Measurements from ENCODE around the gene PCBD2. TPM values are rescaled to one million over a fixed set of nuclear protein-coding genes. Genes with fewer than 3 reads are reported as not detected.
A peak's percentile ranks its signal among the peaks of the same experiment; 100 is the strongest.

PCBD2 gene
- total and polyA plus RNA-seq, 2 of the 8 experiments (the other 6 are each of a cell fraction or from before 2014, with no cell fraction given): 4.8 to 10.3 TPM

- H2BK20ac ChIP-seq (ENCODE audit: low read length): no peak overlapping the region
- H3K27ac ChIP-seq (ENCODE audit: low read depth, low read length): peak overlapping the region; percentile 91
- WGBS, 2 experiments (ENCODE audit: extremely low coverage in 1 of 2, insufficient coverage in 1 of 2, insufficient read length in 1 of 2, insufficient replicate concordance in 2 of 2, low coverage in 1 of 2, low lambda C conversion rate in 2 of 2, missing lambda C conversion rate in 1 of 2): 3% methylated on average over 36 of the region's 54 CpGs; no CpG with 5 or more reads in 1 of the 2 experiments
- CTCF ChIA-PET (ENCODE audit: partially characterized antibody): interaction anchor here (0.6 to 4.8 kb wide), 25 partner anchors 12 to 352 kb away, joined by 3 to 49 read pairs (median 4); partner anchors contain the start of gene CAMLG
- no peaks in the 10 kb centered on the region; the same call in 1 of the 2 replicates for H3K79me1 ChIP-seq (ENCODE audit: low read depth, low read length)
- H3K9ac ChIP-seq (replicated peaks in 1 of 4; ENCODE audit: extremely low read depth in 1 of 4, low read depth in 3 of 4, low read length in 3 of 4): peak overlapping the region; percentile 88 to 93 (median 92)
- peak overlapping the region; percentile 92 for H4K8ac ChIP-seq (ENCODE audit: extremely low read depth, insufficient read depth, low read length)
- peak overlapping the region; percentile 81 for H2BK5ac ChIP-seq (ENCODE audit: low read depth, low read length)
- H3K56ac ChIP-seq (replicated peaks; ENCODE audit: insufficient read length, low read depth, low read length): peak overlapping the region; percentile 84
- H3K4ac ChIP-seq (replicated peaks; ENCODE audit: insufficient read length, low read depth, low read length): peak overlapping the region; percentile 81
- H3K23ac ChIP-seq (ENCODE audit: insufficient read length): no peak overlapping the region
- peak overlapping the region; percentile 81; the same call in 1 of the 2 replicates for H2BK15ac ChIP-seq (ENCODE audit: low read length)
- no peak overlapping the region for H2AK5ac ChIP-seq (ENCODE audit: low read depth, low read length)
- no peak overlapping the region for H2BK120ac ChIP-seq (replicated peaks; ENCODE audit: low read depth, low read length)
- H3K23me2 ChIP-seq (ENCODE audit: low read depth, low read length): peaks cover 3% of the 10 kb centered on the region; the same call in 1 of the 2 replicates
- no peak for FAIRE-seq
- no peak for DNase-seq (ENCODE audit: low read depth in 1 of 2, low spot score in 2 of 2)
- H3K4me1 ChIP-seq (replicated peaks in 1 of 4; ENCODE audit: control insufficient read depth in 3 of 4, insufficient read depth in 4 of 4, low read length in 3 of 4): peaks cover 0 to 4% (median 0%) of the 10 kb centered on the region in 4 experiments; a peak in 3 of 7 replicates
- peak overlapping the region; percentile 59 to 81 for H3K4me2 ChIP-seq (ENCODE audit: insufficient read depth in 1 of 2, low read depth in 2 of 2, low read length in 2 of 2)
- no peaks in the 10 kb centered on the region for H4K20me1 ChIP-seq (replicated peaks in 1 of 2; ENCODE audit: control insufficient read depth in 1 of 2, insufficient read depth in 2 of 2, low read length in 2 of 2)
- H3K27me3 ChIP-seq (replicated peaks in 1 of 4; ENCODE audit: control insufficient read depth in 3 of 4, extremely low read depth in 1 of 4, insufficient read depth in 3 of 4, low read length in 3 of 4): no peaks in the 10 kb centered on the region
- peaks cover 0 to 2% (median 0%) of the 10 kb centered on the region in 4 experiments; a peak in 1 of 8 replicates for H3K36me3 ChIP-seq (ENCODE audit: control insufficient read depth in 2 of 4, insufficient read depth in 4 of 4, low read length in 3 of 4)
- H4K5ac ChIP-seq (ENCODE audit: insufficient read length, low read depth, low read length): peak overlapping the region; percentile 90
- no peaks in the 10 kb centered on the region for H3K79me2 ChIP-seq (ENCODE audit: control insufficient read depth in 1 of 2, insufficient read depth in 2 of 2, low read length in 2 of 2)
- peak overlapping the region; percentile 52 for H4K91ac ChIP-seq (replicated peaks; ENCODE audit: insufficient read length, low read length)
- H3K4me3 ChIP-seq (ENCODE audit: extremely low read depth in 1 of 4, insufficient read depth in 2 of 4, low read depth in 3 of 4, low read length in 4 of 4): peak overlapping the region; percentile 84 to 95 (median 93)
- peak overlapping the region; percentile 75; the same call in 1 of the 2 replicates for H2AFZ ChIP-seq (ENCODE audit: low read length)
- 0 out of 2 replicates have a peak overlapping the region, but pooled peaks have one; percentile 50 for H2BK12ac ChIP-seq (ENCODE audit: low read depth, low read length)
- H3K18ac ChIP-seq (ENCODE audit: extremely low read depth, low read length): peak overlapping the region; percentile 96
- POLR2A ChIA-PET (ENCODE audit: partially characterized antibody): interaction anchor here (0.9 to 5.8 kb wide), 20 partner anchors 12 to 169 kb away, joined by 3 to 54 read pairs (median 4); partner anchors contain the start of genes C5orf24, CAMLG, DDX46 and TXNDC15
- no peak overlapping the region for H3K14ac ChIP-seq (ENCODE audit: insufficient read length)
- no peaks in the 10 kb centered on the region for H3K9me3 ChIP-seq (ENCODE audit: insufficient read depth in 2 of 2, low read depth in 1 of 2, low read length in 1 of 2)
- TF ChIP-seq SAP30 (IDR thresholded peaks at IDR 0.05; ENCODE audit: insufficient read depth, insufficient replicate concordance, low read length) (no peak), TCF12 (IDR thresholded peaks at IDR 0.05; ENCODE audit: low read depth, low read length) (no peak), CHD1 (IDR thresholded peaks at IDR 0.05; ENCODE audit: low read depth, low read length) (no peak), SIN3A (conservative IDR thresholded peaks at IDR 0.05 in 1 of 2, IDR thresholded peaks at IDR 0.05 in 1 of 2; ENCODE audit: low read depth in 1 of 2, low read length in 2 of 2) (no peak), POLR2AphosphoS5 (IDR thresholded peaks at IDR 0.05; ENCODE audit: low read depth, low read length) (no peak; the same call in 1 of the 2 replicates), RNF2 (IDR thresholded peaks at IDR 0.05; ENCODE audit: borderline replicate concordance, low read depth, low read length, missing control alignments, poor library complexity, severe bottlenecking) (no peak)
- TF ChIP-seq, protein P1, sequence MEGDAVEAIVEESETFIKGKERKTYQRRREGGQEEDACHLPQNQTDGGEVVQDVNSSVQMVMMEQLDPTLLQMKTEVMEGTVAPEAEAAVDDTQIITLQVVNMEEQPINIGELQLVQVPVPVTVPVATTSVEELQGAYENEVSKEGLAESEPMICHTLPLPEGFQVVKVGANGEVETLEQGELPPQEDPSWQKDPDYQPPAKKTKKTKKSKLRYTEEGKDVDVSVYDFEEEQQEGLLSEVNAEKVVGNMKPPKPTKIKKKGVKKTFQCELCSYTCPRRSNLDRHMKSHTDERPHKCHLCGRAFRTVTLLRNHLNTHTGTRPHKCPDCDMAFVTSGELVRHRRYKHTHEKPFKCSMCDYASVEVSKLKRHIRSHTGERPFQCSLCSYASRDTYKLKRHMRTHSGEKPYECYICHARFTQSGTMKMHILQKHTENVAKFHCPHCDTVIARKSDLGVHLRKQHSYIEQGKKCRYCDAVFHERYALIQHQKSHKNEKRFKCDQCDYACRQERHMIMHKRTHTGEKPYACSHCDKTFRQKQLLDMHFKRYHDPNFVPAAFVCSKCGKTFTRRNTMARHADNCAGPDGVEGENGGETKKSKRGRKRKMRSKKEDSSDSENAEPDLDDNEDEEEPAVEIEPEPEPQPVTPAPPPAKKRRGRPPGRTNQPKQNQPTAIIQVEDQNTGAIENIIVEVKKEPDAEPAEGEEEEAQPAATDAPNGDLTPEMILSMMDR (IDR thresholded peaks at IDR 0.05; ENCODE audit: control extremely low read depth in 1 of 3, insufficient read depth in 1 of 3, low read depth in 1 of 3, low read length in 3 of 3): peak in 2 of 3 experiments; percentile 11 to 63; a peak in 2 of 4 replicates
Measured at GRCh38 chr5:134905246-134905996, 490 bp downstream of the PCBD2 start.
